HepG2 (cell line): Measurements from ENCODE around the gene PDZK1. TPM values are rescaled to one million over a fixed set of nuclear protein-coding genes. Genes with fewer than 3 reads are reported as not detected.

Experiments
- polyA plus RNA-seq, 8 experiments: library from polyadenylated mRNA; depleted of rRNA in 3 of 8; stranded (reverse) in 7 of 8; unstranded in 1 of 8; fragments of >200 nt; fragmentation: Illumina TruSeq in 4 of 8; extraction: Trizol in 4 of 8; gene quantifications; 2 replicates each; pipeline versions ENCODE4 v1.2.1 to v1.2.3, GENCODE V29; 2011 to 2016; ENCODE audit warnings: low read depth in 4 of 8, missing spikeins in 1 of 8, mixed read lengths in 1 of 8; ENCODE audit not compliant: insufficient read depth in 1 of 8
- total RNA-seq, 5 experiments: library from RNA; depleted of rRNA; stranded (reverse); fragments of >200 nt; fragmentation: Illumina TruSeq; extraction: Trizol; gene quantifications; 2 replicates each; pipeline ENCODE4 v1.2.3, GENCODE V29; 2016; ENCODE audit warnings: low read depth in 1 of 5

PDZK1 gene
- total and polyA plus RNA-seq, 2 of the 13 experiments (the other 11 are each of a cell fraction or from before 2014, with no cell fraction given) = 16.2 to 46.4 TPM

Other genes starting within 250 kb of the PDZK1 start
- gene GPR89A, start 99.4 kb downstream of the PDZK1 start, total RNA-seq (2016; rRNA removed; fragmentation: Illumina TruSeq; extraction: Trizol) = 17.5 and 32.6 TPM in 2 replicates
- 16.7 and 23.4 TPM in 2 replicates for gene GPR89A, start 99.4 kb downstream of the PDZK1 start, polyA plus RNA-seq (2011; rRNA removed)
- gene CD160, start 12.1 kb upstream of the PDZK1 start, total RNA-seq (2016; rRNA removed; fragmentation: Illumina TruSeq; extraction: Trizol) = not detected in 2 replicates
- gene CD160, start 12.1 kb upstream of the PDZK1 start, polyA plus RNA-seq (2011; rRNA removed) = 0.04 and 0.09 TPM in 2 replicates
- gene RNF115, start 116.7 kb upstream of the PDZK1 start, total RNA-seq (2016; rRNA removed; fragmentation: Illumina TruSeq; extraction: Trizol) = 7.8 and 10.1 TPM in 2 replicates
- 4.6 and 6.0 TPM in 2 replicates for gene RNF115, start 116.7 kb upstream of the PDZK1 start, polyA plus RNA-seq (2011; rRNA removed)
- 24.3 TPM in 2 replicates for gene POLR3C, start 116.8 kb upstream of the PDZK1 start, total RNA-seq (2016; rRNA removed; fragmentation: Illumina TruSeq; extraction: Trizol)
- gene POLR3C, start 116.8 kb upstream of the PDZK1 start, polyA plus RNA-seq (2011; rRNA removed) = 15.0 and 15.5 TPM in 2 replicates
- 2.6 TPM in 2 replicates for gene NUDT17, start 138.3 kb upstream of the PDZK1 start, total RNA-seq (2016; rRNA removed; fragmentation: Illumina TruSeq; extraction: Trizol)
- gene NUDT17, start 138.3 kb upstream of the PDZK1 start, polyA plus RNA-seq (2011; rRNA removed) = 5.7 and 5.8 TPM in 2 replicates
- 3.7 and 4.6 TPM in 2 replicates for gene PIAS3, start 151.7 kb upstream of the PDZK1 start, total RNA-seq (2016; rRNA removed; fragmentation: Illumina TruSeq; extraction: Trizol)
- gene PIAS3, start 151.7 kb upstream of the PDZK1 start, polyA plus RNA-seq (2011; rRNA removed) = 8.0 and 9.7 TPM in 2 replicates
- 0.02 TPM in 1 of 2 replicates, not detected in the other for gene ANKRD35, start 178.5 kb upstream of the PDZK1 start, total RNA-seq (2016; rRNA removed; fragmentation: Illumina TruSeq; extraction: Trizol)
- not detected in 2 replicates for gene ANKRD35, start 178.5 kb upstream of the PDZK1 start, polyA plus RNA-seq (2011; rRNA removed)
- 0.53 and 0.89 TPM in 2 replicates for gene ITGA10, start 202.7 kb upstream of the PDZK1 start, total RNA-seq (2016; rRNA removed; fragmentation: Illumina TruSeq; extraction: Trizol)
- 1.6 and 1.8 TPM in 2 replicates for gene ITGA10, start 202.7 kb upstream of the PDZK1 start, polyA plus RNA-seq (2011; rRNA removed)
- 21.6 and 26.2 TPM in 2 replicates for gene PEX11B, start 211.3 kb upstream of the PDZK1 start, total RNA-seq (2016; rRNA removed; fragmentation: Illumina TruSeq; extraction: Trizol)
- 38.8 and 48.4 TPM in 2 replicates for gene PEX11B, start 211.3 kb upstream of the PDZK1 start, polyA plus RNA-seq (2011; rRNA removed)
- 162 and 224 TPM in 2 replicates for gene RBM8A, start 220.1 kb upstream of the PDZK1 start, total RNA-seq (2016; rRNA removed; fragmentation: Illumina TruSeq; extraction: Trizol)
- gene RBM8A, start 220.1 kb upstream of the PDZK1 start, polyA plus RNA-seq (2011; rRNA removed) = 75.2 and 106 TPM in 2 replicates